T-helper 17 cell (primary cell): ENCODE data around the gene RSU1. TPM values are rescaled to one million over a fixed set of nuclear protein-coding genes. Genes with fewer than 3 reads are reported as not detected.

Source experiments
- ATAC-seq: fragments of 150-1000 bp; cut with Tn5 transposase; 2 replicates; pipeline ENCODE4 v1.10.0; 2021; ENCODE audit warnings: mild to moderate bottlenecking, moderate library complexity
- DNase-seq, 3 donors: peaks; one replicate each; pipeline versions ENCODE4 v3.0.0 to v3.0.0-alpha.2; 2020 to 2021
- H3K9me3 ChIP-seq: one replicate; pipeline ENCODE4 v1.7.0; 2013; ENCODE audit warnings: low read length, mild to moderate bottlenecking; ENCODE audit not compliant: control insufficient read depth, poor library complexity, severe bottlenecking
- H3K27ac Mint-ChIP-seq: one replicate; pipeline ENCODE4 v1.8.0; 2022; ENCODE audit warnings: mild to moderate bottlenecking, moderate library complexity, mixed read lengths
- H3K27me3 Mint-ChIP-seq: one replicate; pipeline ENCODE4 v1.8.0; 2022; ENCODE audit warnings: mixed read lengths
- H3K36me3 Mint-ChIP-seq: one replicate; pipeline ENCODE4 v1.8.0; 2022; ENCODE audit warnings: low read depth, mixed read lengths
- H3K4me1 Mint-ChIP-seq: one replicate; pipeline ENCODE4 v1.8.0; 2022; ENCODE audit warnings: mild to moderate bottlenecking, mixed read lengths
- H3K4me3 Mint-ChIP-seq: one replicate; pipeline ENCODE4 v1.8.0; 2022; ENCODE audit warnings: mild to moderate bottlenecking, moderate library complexity, mixed read lengths
- total RNA-seq, 4 donors: library from RNA in 2 of 4; stranded (reverse) in 2 of 4; gene quantifications; one replicate each; pipeline ENCODE4 v1.2.3 and lab custom pipeline; 2022 to 2026

RSU1 gene
- total RNA-seq, 2 donors from 2014 or later: 60.1 to 72.5 TPM

DNA sequence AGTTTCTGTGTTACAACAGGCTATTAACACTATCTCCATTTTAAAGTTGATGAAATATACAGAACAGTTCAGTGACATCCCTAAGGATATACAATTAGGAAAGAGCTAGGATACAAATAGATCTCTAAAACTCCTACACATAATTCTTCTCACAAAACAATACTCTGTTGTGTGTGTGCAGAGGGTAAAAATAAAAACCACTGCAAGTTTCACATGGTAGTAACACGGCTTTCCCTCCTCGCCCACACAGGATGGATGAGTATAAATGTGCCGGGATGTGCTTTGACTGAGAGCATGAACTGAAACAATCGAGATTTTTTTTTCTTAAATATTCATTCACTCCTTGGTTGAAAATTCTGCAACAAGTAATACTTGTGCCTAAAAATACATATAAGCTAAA lies 164.0 kb downstream of the RSU1 start:
- no peak for DNase-seq
- H3K36me3 Mint-ChIP-seq: peaks cover 2% of the 10 kb centered on the region
- no peaks in the 10 kb centered on the region for H3K27me3 Mint-ChIP-seq
- H3K27ac Mint-ChIP-seq: no peak overlapping the region
- peaks cover 6% of the 10 kb centered on the region for H3K4me1 Mint-ChIP-seq
- H3K4me3 Mint-ChIP-seq: no peak overlapping the region
- no peak for ATAC-seq
- no peaks in the 10 kb centered on the region for H3K9me3 ChIP-seq

DNA sequence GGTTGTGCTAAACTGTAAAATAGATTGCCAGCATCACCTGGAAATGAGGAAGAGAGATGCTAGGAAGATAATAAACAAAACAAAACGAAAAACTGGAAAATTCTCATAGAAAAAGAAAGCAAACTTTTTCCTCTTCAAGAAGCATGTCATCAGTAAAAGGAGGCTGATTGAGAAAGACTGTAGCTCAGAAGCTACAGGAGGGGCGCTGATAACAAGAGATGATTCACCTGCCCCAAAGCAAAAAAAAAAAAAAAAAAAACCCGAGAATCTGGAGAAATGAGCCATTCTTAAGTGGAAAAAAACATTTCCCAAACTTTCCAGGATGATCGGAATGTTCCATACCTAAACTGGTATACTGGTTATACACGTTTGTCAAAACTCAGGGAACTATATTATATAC lies 165.1 kb downstream of the RSU1 start:
- H3K27me3 Mint-ChIP-seq: no peaks in the 10 kb centered on the region
- peaks cover 9% of the 10 kb centered on the region for H3K4me1 Mint-ChIP-seq

GRCh38 chr10:16649757-16650156 lies 167.5 kb downstream of the RSU1 start:
- DNase-seq (no peak), ATAC-seq (no peak)
- Mint-ChIP-seq H3K4me3 (no peak overlapping the region), H3K27ac (no peak overlapping the region), H3K27me3 (no peaks in the 10 kb centered on the region), H3K36me3 (peaks cover 4% of the 10 kb centered on the region), H3K4me1 (peaks cover 12% of the 10 kb centered on the region)
- no peaks in the 10 kb centered on the region for H3K9me3 ChIP-seq

More for the DNA sequence above, 165.1 kb downstream of the RSU1 start:
- H3K27ac Mint-ChIP-seq: no peak overlapping the region
- no peaks in the 10 kb centered on the region for H3K9me3 ChIP-seq
- DNase-seq (no peak), ATAC-seq (no peak)
- H3K4me3 Mint-ChIP-seq: no peak overlapping the region
- H3K36me3 Mint-ChIP-seq: peaks cover 2% of the 10 kb centered on the region

DNA sequence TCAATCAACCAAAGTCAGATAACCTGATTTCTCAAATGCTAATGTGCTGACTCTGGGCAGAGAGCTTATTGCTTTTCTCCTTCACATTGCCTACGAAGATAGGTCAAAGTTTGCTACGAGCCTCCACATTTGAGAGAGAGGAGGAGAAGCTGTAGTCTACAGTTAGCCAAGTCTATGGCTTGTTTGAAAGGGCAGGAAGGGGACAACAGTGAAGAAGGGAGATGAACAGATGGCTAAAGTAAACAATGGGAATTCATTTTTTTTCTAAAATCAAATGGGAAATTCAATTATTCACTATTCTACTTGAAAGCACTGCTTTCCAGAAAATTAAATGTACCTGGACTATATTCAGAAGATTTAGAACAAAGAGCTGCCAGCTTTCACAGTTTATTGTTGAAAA lies 168.9 kb downstream of the RSU1 start:
- Mint-ChIP-seq H3K4me3 (no peak overlapping the region), H3K27ac (no peak overlapping the region), H3K27me3 (no peaks in the 10 kb centered on the region), H3K4me1 (peaks cover 14% of the 10 kb centered on the region), H3K36me3 (peaks cover 4% of the 10 kb centered on the region)
- no peaks in the 10 kb centered on the region for H3K9me3 ChIP-seq
- ATAC-seq: no peak
- no peak for DNase-seq

GRCh38 chr10:16646181-16647059 lies 170.8 kb downstream of the RSU1 start:
- no peak for ATAC-seq
- Mint-ChIP-seq H3K4me3 (no peak overlapping the region), H3K36me3 (peaks cover 4% of the 10 kb centered on the region), H3K4me1 (peaks cover 13% of the 10 kb centered on the region), H3K27me3 (no peaks in the 10 kb centered on the region), H3K27ac (peak overlapping the region; percentile 37)
- DNase-seq: no peak
- H3K9me3 ChIP-seq: no peaks in the 10 kb centered on the region

DNA sequence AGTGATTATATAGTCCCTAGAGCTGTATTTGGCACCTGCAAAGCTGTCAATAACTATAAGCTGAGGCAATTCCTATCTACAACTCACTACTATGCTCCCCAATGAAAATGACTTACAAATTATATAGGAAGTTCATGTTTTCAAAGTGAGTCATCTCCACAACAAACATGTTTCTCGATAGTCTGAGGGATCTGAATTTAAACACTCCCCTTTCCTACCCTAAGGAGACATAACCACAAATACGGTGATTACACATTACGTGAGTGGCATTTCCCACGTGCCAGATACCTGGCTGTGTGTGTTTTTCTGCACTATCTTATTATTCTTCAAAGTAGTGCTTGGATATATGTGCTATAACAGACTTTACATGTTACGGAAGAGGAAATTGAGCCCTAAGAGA lies 173.1 kb downstream of the RSU1 start:
- no peaks in the 10 kb centered on the region for H3K9me3 ChIP-seq
- no peak overlapping the region for H3K27ac Mint-ChIP-seq
- peaks cover 13% of the 10 kb centered on the region for H3K4me1 Mint-ChIP-seq
- DNase-seq (no peak), ATAC-seq (no peak)
- no peak overlapping the region for H3K4me3 Mint-ChIP-seq
- H3K36me3 Mint-ChIP-seq: peaks cover 2% of the 10 kb centered on the region
- H3K27me3 Mint-ChIP-seq: no peaks in the 10 kb centered on the region

DNA sequence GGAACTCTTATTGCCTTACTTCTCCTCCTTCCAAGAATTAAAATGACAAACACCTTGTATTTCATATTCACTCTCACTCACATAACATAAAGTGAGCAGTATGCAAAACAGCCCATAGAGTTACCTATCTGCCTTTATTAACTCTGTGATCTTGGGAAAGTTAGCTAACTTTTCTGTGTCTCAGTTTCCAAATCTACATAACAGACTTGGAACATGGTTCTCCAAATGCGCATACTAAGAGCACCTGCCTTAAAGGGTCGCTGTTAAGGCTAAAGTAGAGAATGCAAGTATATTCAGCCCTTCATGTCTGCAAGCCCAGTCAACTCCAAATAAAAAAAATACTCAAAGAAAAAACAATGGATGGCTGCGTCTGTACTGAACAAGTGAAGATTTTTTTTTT lies 173.7 kb downstream of the RSU1 start:
- no peak for DNase-seq
- no peak for ATAC-seq
- Mint-ChIP-seq H3K27ac (no peak overlapping the region), H3K36me3 (peaks cover 2% of the 10 kb centered on the region), H3K4me1 (peaks cover 13% of the 10 kb centered on the region), H3K4me3 (no peak overlapping the region), H3K27me3 (no peaks in the 10 kb centered on the region)
- H3K9me3 ChIP-seq: no peaks in the 10 kb centered on the region

DNA sequence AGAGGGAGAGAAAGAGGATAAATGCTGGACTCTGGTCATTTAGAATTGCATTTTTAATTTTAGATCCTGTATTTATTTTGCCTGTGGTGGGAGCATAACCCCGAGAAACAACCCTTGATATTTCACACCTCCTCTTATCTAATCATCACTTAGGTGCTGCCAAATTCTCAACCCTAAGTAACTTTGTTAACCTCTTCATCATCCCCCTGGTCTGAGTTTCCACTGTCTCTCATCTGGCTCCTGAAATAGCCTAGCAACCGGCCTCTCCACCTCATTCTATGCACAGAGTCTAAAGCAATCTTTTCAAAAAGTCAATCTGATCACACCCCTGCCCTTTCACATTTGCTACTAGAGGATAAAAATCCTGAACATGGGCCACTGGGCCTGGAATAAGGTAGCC lies 177.1 kb downstream of the RSU1 start:
- Mint-ChIP-seq H3K4me1 (peaks cover 9% of the 10 kb centered on the region), H3K27me3 (no peaks in the 10 kb centered on the region), H3K27ac (no peak overlapping the region), H3K4me3 (no peak overlapping the region), H3K36me3 (no peaks in the 10 kb centered on the region)
- no peaks in the 10 kb centered on the region for H3K9me3 ChIP-seq
- ATAC-seq (no peak), DNase-seq (no peak)

- no peak for ATAC-seq
- Mint-ChIP-seq H3K4me1 (peaks cover 8% of the 10 kb centered on the region), H3K27ac (no peak overlapping the region), H3K36me3 (no peaks in the 10 kb centered on the region), H3K4me3 (no peak overlapping the region), H3K27me3 (no peaks in the 10 kb centered on the region)
- no peak for DNase-seq
- no peaks in the 10 kb centered on the region for H3K9me3 ChIP-seq
These were observed 177.8 kb downstream of the RSU1 start for GRCh38 chr10:16639471-16639870.

- H3K4me1 Mint-ChIP-seq: peaks cover 7% of the 10 kb centered on the region
- no peaks in the 10 kb centered on the region for H3K36me3 Mint-ChIP-seq
- H3K27me3 Mint-ChIP-seq: no peaks in the 10 kb centered on the region
- no peak for ATAC-seq
- H3K9me3 ChIP-seq: no peaks in the 10 kb centered on the region
- no peak overlapping the region for H3K27ac Mint-ChIP-seq
- no peak for DNase-seq
- H3K4me3 Mint-ChIP-seq: no peak overlapping the region
These were observed 184.2 kb downstream of the RSU1 start for GRCh38 chr10:16632996-16633395.

GRCh38 chr10:16626697-16627096 lies 190.5 kb downstream of the RSU1 start:
- Mint-ChIP-seq H3K4me3 (no peak overlapping the region), H3K4me1 (peaks cover 4% of the 10 kb centered on the region), H3K27me3 (no peaks in the 10 kb centered on the region), H3K36me3 (peaks cover 4% of the 10 kb centered on the region), H3K27ac (no peak overlapping the region)
- ATAC-seq (no peak), DNase-seq (no peak)
- no peaks in the 10 kb centered on the region for H3K9me3 ChIP-seq

DNA sequence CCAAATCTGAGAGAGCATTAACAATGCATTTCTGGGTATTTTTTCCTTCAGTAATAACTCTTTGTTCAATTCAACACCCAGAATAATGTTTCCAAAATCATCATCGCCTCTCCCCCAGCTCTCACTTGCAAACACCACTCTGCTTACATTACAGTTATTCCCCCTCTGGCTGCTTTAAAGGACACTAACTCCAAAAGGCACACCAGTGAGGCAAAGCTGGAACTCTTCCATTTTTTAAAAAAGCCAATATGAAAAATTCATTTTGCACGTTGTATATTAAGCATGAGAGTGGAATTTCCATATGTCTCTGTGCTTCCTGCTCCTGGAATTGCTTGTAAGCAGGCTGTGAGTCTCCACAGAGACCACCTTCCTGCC lies 204.3 kb downstream of the RSU1 start:
- H3K4me1 Mint-ChIP-seq: no peaks in the 10 kb centered on the region
- H3K4me3 Mint-ChIP-seq: no peak overlapping the region
- ATAC-seq: no peak
- no peaks in the 10 kb centered on the region for H3K36me3 Mint-ChIP-seq
- peaks cover 8% of the 10 kb centered on the region for H3K9me3 ChIP-seq
- DNase-seq: no peak
- no peaks in the 10 kb centered on the region for H3K27me3 Mint-ChIP-seq
- no peak overlapping the region for H3K27ac Mint-ChIP-seq

DNA sequence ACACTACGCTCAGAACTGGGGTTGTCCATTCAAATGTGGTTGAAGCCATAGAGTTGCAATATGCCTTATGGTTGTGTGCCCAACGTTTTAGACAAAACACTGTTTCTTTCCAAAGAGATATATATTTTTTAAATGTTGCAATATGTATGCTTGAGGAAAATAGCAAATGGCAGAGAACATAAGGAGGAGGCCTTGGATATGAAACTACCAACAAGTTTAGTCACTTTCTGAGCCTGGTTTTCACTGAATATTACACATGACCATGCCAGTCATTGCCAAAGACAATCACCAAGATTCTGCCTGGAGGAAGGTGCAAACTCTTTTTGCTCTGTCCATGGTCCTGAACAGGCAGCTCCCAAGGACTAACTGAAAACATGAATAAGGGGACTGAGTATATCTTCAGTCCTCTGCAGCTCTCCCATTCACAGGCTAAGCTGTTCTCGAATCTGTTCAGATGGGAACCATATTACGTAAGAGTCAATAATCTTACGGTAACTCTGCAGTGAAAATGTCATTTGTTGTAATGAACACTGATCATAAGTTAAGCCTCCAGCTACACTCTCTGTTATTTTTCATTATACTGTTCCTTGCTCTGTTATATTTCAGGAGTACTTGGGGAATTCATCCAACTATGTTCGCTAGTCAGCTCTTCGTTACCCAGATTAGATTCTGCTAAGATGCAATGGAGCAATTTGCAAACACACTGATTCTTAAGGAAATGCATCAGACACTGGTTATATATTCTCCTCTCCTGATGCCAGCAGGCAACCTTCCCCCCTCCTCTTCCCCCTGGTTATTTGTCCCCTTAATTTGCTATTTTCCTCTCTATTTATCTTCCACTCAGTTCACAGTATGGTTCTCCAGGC lies 204.9 kb downstream of the RSU1 start:
- H3K27me3 Mint-ChIP-seq: no peaks in the 10 kb centered on the region
- no peaks in the 10 kb centered on the region for H3K4me1 Mint-ChIP-seq
- peaks cover 8% of the 10 kb centered on the region for H3K9me3 ChIP-seq
- no peak overlapping the region for H3K4me3 Mint-ChIP-seq
- H3K36me3 Mint-ChIP-seq: no peaks in the 10 kb centered on the region
- no peak for ATAC-seq
- no peak for DNase-seq
- no peak overlapping the region for H3K27ac Mint-ChIP-seq
